Measurements from ENCODE around the gene SLC2A8. TPM values are rescaled to one million over a fixed set of nuclear protein-coding genes. Genes with fewer than 3 reads are reported as not detected.

The SLC2A8 gene
- total RNA-seq, 1 experiment from 2014 or later: 55.7 TPM

DNA sequence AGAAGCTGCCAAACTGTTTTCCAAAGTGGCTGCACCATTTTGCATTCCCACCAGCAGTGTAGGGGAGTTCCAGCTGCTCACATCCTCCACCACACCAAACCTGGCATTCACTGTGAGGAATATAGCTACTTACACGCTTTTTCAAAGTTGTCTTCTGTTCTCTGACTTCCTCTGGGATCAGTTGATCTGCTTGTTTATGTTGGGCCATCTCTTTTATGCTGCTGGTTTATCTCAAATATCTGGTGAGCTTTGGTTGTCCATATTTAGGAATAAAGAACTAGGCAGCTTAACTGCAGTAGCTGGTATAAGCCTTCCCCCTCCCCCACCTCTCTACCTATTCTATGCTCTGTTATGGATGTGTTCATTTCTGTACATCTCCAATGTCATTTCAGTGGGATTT, 18.7 kb downstream of the SLC2A8 start:
- CTCF ChIA-PET: no interaction called here
- intact Hi-C loops (cut with micrococcal nuclease; ENCODE audit: unreplicated experiment) (no loop called here), in situ Hi-C loops (cut with HindIII; ENCODE audit: low pct_unique_long_range_greater_than_20kb, low sequenced_read_pairs) (no loop called here)
- Histone ChIP-seq H3K36me3 (ENCODE audit: control insufficient read depth, insufficient read depth, low read length) (no peaks in the 10 kb centered on the region), H3K4me1 (ENCODE audit: control insufficient read depth, insufficient read depth, low read length) (peaks cover 9% of the 10 kb centered on the region), H3K4me3 (ENCODE audit: low read depth in 2 of 2, low read length in 2 of 2) (no peak overlapping the region), H3K27ac (ENCODE audit: low read length) (no peak overlapping the region), H3K9me3 (ENCODE audit: control insufficient read depth, insufficient read depth, low read depth, low read length) (no peaks in the 10 kb centered on the region), H3K27me3 (ENCODE audit: control insufficient read depth, insufficient read depth, low read length) (no peaks in the 10 kb centered on the region)
- BruUV-seq (replicated peaks): no TSS peak
- DNase-seq (ENCODE audit: low read depth, low spot score): no peak
- TF ChIP-seq SIN3A (IDR thresholded peaks at IDR 0.05; ENCODE audit: borderline replicate concordance, insufficient read depth, low read depth, low read length): no peak
- no peak for TF ChIP-seq TCF7L2 (IDR thresholded peaks at IDR 0.05; ENCODE audit: low read depth, low read length)
- TF ChIP-seq POLR2AphosphoS5 (IDR thresholded peaks at IDR 0.05; ENCODE audit: low read depth, low read length): no peak
- TF ChIP-seq, protein P1, sequence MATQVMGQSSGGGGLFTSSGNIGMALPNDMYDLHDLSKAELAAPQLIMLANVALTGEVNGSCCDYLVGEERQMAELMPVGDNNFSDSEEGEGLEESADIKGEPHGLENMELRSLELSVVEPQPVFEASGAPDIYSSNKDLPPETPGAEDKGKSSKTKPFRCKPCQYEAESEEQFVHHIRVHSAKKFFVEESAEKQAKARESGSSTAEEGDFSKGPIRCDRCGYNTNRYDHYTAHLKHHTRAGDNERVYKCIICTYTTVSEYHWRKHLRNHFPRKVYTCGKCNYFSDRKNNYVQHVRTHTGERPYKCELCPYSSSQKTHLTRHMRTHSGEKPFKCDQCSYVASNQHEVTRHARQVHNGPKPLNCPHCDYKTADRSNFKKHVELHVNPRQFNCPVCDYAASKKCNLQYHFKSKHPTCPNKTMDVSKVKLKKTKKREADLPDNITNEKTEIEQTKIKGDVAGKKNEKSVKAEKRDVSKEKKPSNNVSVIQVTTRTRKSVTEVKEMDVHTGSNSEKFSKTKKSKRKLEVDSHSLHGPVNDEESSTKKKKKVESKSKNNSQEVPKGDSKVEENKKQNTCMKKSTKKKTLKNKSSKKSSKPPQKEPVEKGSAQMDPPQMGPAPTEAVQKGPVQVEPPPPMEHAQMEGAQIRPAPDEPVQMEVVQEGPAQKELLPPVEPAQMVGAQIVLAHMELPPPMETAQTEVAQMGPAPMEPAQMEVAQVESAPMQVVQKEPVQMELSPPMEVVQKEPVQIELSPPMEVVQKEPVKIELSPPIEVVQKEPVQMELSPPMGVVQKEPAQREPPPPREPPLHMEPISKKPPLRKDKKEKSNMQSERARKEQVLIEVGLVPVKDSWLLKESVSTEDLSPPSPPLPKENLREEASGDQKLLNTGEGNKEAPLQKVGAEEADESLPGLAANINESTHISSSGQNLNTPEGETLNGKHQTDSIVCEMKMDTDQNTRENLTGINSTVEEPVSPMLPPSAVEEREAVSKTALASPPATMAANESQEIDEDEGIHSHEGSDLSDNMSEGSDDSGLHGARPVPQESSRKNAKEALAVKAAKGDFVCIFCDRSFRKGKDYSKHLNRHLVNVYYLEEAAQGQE (IDR thresholded peaks at IDR 0.05; ENCODE audit: insufficient read depth in 1 of 2, low read depth in 2 of 2, low read length in 1 of 2): no peak
- TF ChIP-seq, protein P2, sequence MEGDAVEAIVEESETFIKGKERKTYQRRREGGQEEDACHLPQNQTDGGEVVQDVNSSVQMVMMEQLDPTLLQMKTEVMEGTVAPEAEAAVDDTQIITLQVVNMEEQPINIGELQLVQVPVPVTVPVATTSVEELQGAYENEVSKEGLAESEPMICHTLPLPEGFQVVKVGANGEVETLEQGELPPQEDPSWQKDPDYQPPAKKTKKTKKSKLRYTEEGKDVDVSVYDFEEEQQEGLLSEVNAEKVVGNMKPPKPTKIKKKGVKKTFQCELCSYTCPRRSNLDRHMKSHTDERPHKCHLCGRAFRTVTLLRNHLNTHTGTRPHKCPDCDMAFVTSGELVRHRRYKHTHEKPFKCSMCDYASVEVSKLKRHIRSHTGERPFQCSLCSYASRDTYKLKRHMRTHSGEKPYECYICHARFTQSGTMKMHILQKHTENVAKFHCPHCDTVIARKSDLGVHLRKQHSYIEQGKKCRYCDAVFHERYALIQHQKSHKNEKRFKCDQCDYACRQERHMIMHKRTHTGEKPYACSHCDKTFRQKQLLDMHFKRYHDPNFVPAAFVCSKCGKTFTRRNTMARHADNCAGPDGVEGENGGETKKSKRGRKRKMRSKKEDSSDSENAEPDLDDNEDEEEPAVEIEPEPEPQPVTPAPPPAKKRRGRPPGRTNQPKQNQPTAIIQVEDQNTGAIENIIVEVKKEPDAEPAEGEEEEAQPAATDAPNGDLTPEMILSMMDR (IDR thresholded peaks at IDR 0.05): no peak
- no peak for ATAC-seq
- POLR2A ChIA-PET: no interaction called here

DNA sequence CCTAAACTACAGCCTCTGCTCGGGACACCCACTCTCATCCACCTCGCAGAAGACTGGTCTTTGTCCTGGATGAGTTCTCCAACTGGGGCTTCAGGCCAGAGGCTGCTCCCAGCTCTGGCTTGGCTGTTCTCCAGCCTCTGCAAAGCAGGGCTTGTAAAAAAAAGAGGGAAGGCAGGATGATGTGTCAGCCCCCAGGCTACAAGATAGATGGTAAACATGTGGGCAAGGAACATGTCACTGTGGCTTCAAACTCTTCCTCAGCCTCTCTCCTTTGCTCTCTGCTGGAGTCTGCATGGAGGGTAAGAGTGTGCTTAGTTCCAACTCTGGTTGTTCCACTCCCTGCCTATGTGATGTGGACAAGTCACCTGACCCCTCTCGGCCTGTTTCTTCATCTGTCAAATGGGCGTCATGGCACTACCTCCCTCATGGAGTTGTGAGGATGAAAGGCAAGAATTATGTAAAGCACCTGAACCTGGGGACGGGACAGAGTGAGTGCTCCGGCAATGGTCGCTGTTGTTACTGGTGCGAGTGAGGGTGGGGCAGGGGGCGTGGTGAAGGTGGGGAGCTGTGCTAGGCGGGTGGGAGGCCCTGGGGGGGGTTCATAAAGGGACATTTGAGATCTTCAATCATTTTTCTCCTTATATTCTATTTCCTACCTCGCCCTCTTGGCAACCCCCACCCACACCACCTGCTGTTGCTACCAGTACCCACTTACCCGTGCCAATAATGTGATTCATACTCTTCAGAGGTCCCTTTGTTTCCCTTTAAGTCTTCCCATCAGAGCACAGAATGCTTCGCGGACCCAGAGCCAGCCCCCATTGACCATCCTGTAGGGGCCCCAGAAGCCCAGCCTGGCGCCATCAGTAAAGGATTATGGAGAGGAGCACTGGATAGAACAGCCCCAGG, 20.4 kb downstream of the SLC2A8 start:
- in situ Hi-C loops (cut with HindIII; ENCODE audit: low pct_unique_long_range_greater_than_20kb, low sequenced_read_pairs) (no loop called here), intact Hi-C loops (cut with micrococcal nuclease; ENCODE audit: unreplicated experiment) (no loop called here)
- ATAC-seq: no peak; the same call in 1 of the 2 replicates
- H3K36me3 ChIP-seq (ENCODE audit: control insufficient read depth, insufficient read depth, low read length): no peaks in the 10 kb centered on the region
- TF ChIP-seq POLR2AphosphoS5 (IDR thresholded peaks at IDR 0.05; ENCODE audit: low read depth, low read length) (no peak), SIN3A (IDR thresholded peaks at IDR 0.05; ENCODE audit: borderline replicate concordance, insufficient read depth, low read depth, low read length) (no peak), TCF7L2 (IDR thresholded peaks at IDR 0.05; ENCODE audit: low read depth, low read length) (no peak)
- TF ChIP-seq, protein P2 (IDR thresholded peaks at IDR 0.05): no peak
- TF ChIP-seq, protein P1 (IDR thresholded peaks at IDR 0.05; ENCODE audit: insufficient read depth in 1 of 2, low read depth in 2 of 2, low read length in 1 of 2): no peak
- BruUV-seq (replicated peaks): no TSS peak
- H3K9me3 ChIP-seq (ENCODE audit: control insufficient read depth, insufficient read depth, low read depth, low read length): no peaks in the 10 kb centered on the region
- ChIA-PET POLR2A (no interaction called here), CTCF (no interaction called here)
- no peak for DNase-seq (ENCODE audit: low read depth, low spot score)
- peaks cover 11% of the 10 kb centered on the region for H3K4me1 ChIP-seq (ENCODE audit: control insufficient read depth, insufficient read depth, low read length)
- H3K27me3 ChIP-seq (ENCODE audit: control insufficient read depth, insufficient read depth, low read length): no peaks in the 10 kb centered on the region
- H3K4me3 ChIP-seq (ENCODE audit: low read depth in 2 of 2, low read length in 2 of 2): no peak overlapping the region
- no peak overlapping the region for H3K27ac ChIP-seq (ENCODE audit: low read length)

Data from Panc1 (cell line).